HepG2 (cell line): ENCODE data around the gene VAC14. TPM values are rescaled to one million over a fixed set of nuclear protein-coding genes. Genes with fewer than 3 reads are reported as not detected.

Experiments
- ATAC-seq: fragments of 200-7000 bp; cut with Tn5 transposase; 3 replicates; pipeline ENCODE4 v1.9.1; 2020; ENCODE audit warnings: mild to moderate bottlenecking, moderate library complexity
- BruUV-seq: library from RNA; stranded (reverse); fragments of 400-500 nt; replicated peaks from 2 replicates; lab custom pipeline; 2021; lab: Mats Ljungman, UMichigan
- CTCF ChIA-PET: fragments of 300-600 bp; formaldehyde crosslinking; extraction: SDS; loops from one replicate; lab custom pipeline; 2021; ENCODE audit warnings: low total read pairs, inconsistent platforms, low intra/inter-chr PET ratio; lab: Yijun Ruan, JAX
- POLR2A ChIA-PET: fragments of 350-600 bp; sonication (Branson Sonifier 250); formaldehyde crosslinking; loops from one replicate; lab custom pipeline; 2020; ENCODE audit warnings: antibody characterized with exemption, inconsistent platforms; lab: Yijun Ruan, JAX
- DNase-seq: peaks from one replicate; pipeline ENCODE4 v3.0.0-alpha.2; 2015; ENCODE audit warnings: low spot score
- FAIRE-seq: peaks from 3 replicates; lab custom pipeline; 2011; peaks lifted over from hg19 to GRCh38; lab: Jason Lieb, UNC
- H2AFZ ChIP-seq: one replicate; pipeline ENCODE4 v1.6.1; 2011; ENCODE audit warnings: low read length, inconsistent platforms
- H3K27ac ChIP-seq: fragments of 300-600 bp; 3 replicates; pipeline ENCODE4 v1.8.0; 2011; ENCODE audit warnings: mixed run types, mild to moderate bottlenecking, mixed read lengths, low read length, inconsistent platforms; ENCODE audit not compliant: insufficient read depth; ENCODE audit errors: extremely low read length
- H3K27me3 ChIP-seq, 2 experiments: fragments of 200-600 bp in 1 of 2; 2 replicates in 1 of 2; 3 replicates in 1 of 2; pipeline versions ENCODE4 v1.6.0 to v1.8.0; 2011; ENCODE audit warnings: low read length in 2 of 2, mild to moderate bottlenecking in 2 of 2, moderate library complexity in 2 of 2, inconsistent platforms in 1 of 2; ENCODE audit not compliant: insufficient read depth in 2 of 2, control insufficient read depth in 1 of 2
- H3K36me3 ChIP-seq, 2 experiments: fragments of 200-600 bp in 1 of 2; replicated peaks in 1 of 2; 2 replicates in 1 of 2; 3 replicates in 1 of 2; pipeline versions ENCODE4 v1.5.1 to v1.8.0; 2011; ENCODE audit warnings: low read length in 2 of 2, inconsistent platforms in 1 of 2; ENCODE audit not compliant: insufficient read depth in 2 of 2, control insufficient read depth in 1 of 2
- H3K4me1 ChIP-seq: 2 replicates; pipeline ENCODE4 v1.5.1; 2012; ENCODE audit warnings: low read length, inconsistent platforms; ENCODE audit not compliant: insufficient read depth
- H3K4me2 ChIP-seq: 2 replicates; pipeline ENCODE4 v1.6.0; 2011; ENCODE audit warnings: low read depth, low read length, inconsistent platforms
- H3K4me3 ChIP-seq, 3 experiments: fragments of 200-600 bp in 1 of 3; sonication (generic), shearing (Covaris generic) in 1 of 3; replicated peaks in 1 of 3; 2 replicates each; pipeline ENCODE4 v1.5.1; 2011 to 2016; ENCODE audit warnings: low read length in 3 of 3, inconsistent platforms in 2 of 3, low read depth in 2 of 3, mild to moderate bottlenecking in 2 of 3, control low read depth in 1 of 3, mixed read lengths in 1 of 3; ENCODE audit not compliant: insufficient read depth in 1 of 3
- H3K79me2 ChIP-seq: one replicate; pipeline ENCODE4 v1.6.1; 2011; ENCODE audit warnings: low read length, inconsistent platforms; ENCODE audit not compliant: insufficient read depth
- H3K9ac ChIP-seq: 2 replicates; pipeline ENCODE4 v1.6.0; 2011; ENCODE audit warnings: mild to moderate bottlenecking, low read depth, low read length, inconsistent platforms; ENCODE audit not compliant: insufficient read depth
- H3K9me3 ChIP-seq: 2 replicates; pipeline ENCODE4 v1.5.1; 2012; ENCODE audit warnings: mild to moderate bottlenecking, low read length
- H4K20me1 ChIP-seq: 2 replicates; pipeline ENCODE4 v1.6.0; 2011; ENCODE audit warnings: inconsistent platforms, mild to moderate bottlenecking, low read length, moderate library complexity; ENCODE audit not compliant: insufficient read depth
- AGO2 ChIP-seq: fragments of 200-400 bp; formaldehyde crosslinking; optimal IDR thresholded peaks from 2 replicates; pipeline ENCODE3; 2017; ENCODE audit warnings: mild to moderate bottlenecking, low read depth, low read length, moderate library complexity
- ARNTL ChIP-seq: sonication (generic); formaldehyde crosslinking; IDR thresholded peaks from 2 replicates; pipeline ENCODE4 v1.4.0; 2020; ENCODE audit warnings: mild to moderate bottlenecking, missing genetic modification reagents
- ATF1 ChIP-seq: IDR thresholded peaks from 2 replicates; pipeline ENCODE4 v1.6.1; 2016; ENCODE audit warnings: mild to moderate bottlenecking, control low read depth
- CAMTA2 ChIP-seq: sonication (generic); formaldehyde crosslinking; IDR thresholded peaks from 2 replicates; pipeline ENCODE4 v1.4.0; 2020; ENCODE audit warnings: mild to moderate bottlenecking, missing genetic modification reagents, borderline replicate concordance
- CHD2 ChIP-seq: IDR thresholded peaks from 2 replicates; pipeline ENCODE4 v1.6.1; 2011; ENCODE audit warnings: low read depth, low read length, improper control_type of control experiment
- DPF2 ChIP-seq: sonication (generic); formaldehyde crosslinking; IDR thresholded peaks from 2 replicates; pipeline ENCODE4 v1.4.0; 2020; ENCODE audit warnings: mild to moderate bottlenecking, low read depth, missing genetic modification reagents, borderline replicate concordance
- GATA4 ChIP-seq: sonication (generic); IDR thresholded peaks from 2 replicates; pipeline ENCODE4 v1.6.1; 2016; ENCODE audit warnings: antibody characterized with exemption, low read depth, borderline replicate concordance
- HNRNPL ChIP-seq: fragments of 200-400 bp; formaldehyde crosslinking; IDR thresholded peaks from 2 replicates; pipeline ENCODE4 v1.6.1; 2017; ENCODE audit warnings: mild to moderate bottlenecking, low read depth, low read length
- HOXA5 ChIP-seq: sonication (generic); formaldehyde crosslinking; IDR thresholded peaks from 2 replicates; pipeline ENCODE4 v1.4.0; 2020; ENCODE audit warnings: missing genetic modification reagents
- JDP2 ChIP-seq: sonication (generic); formaldehyde crosslinking; IDR thresholded peaks from 2 replicates; pipeline ENCODE4 v1.8.1; 2022; ENCODE audit warnings: missing genetic modification reagents, borderline replicate concordance
- KLF13 ChIP-seq: sonication (generic); formaldehyde crosslinking; IDR thresholded peaks from 2 replicates; pipeline ENCODE4 v1.4.0; 2020; ENCODE audit warnings: mild to moderate bottlenecking, missing genetic modification reagents
- NFE2L1 ChIP-seq: sonication (generic); formaldehyde crosslinking; IDR thresholded peaks from 2 replicates; pipeline ENCODE4 v1.4.0; 2020; ENCODE audit warnings: missing genetic modification reagents, mild to moderate bottlenecking, borderline replicate concordance
- NKX3-1 ChIP-seq: sonication (generic); formaldehyde crosslinking; IDR thresholded peaks from 2 replicates; pipeline ENCODE4 v1.5.0; 2020; ENCODE audit warnings: missing genetic modification reagents
- NONO ChIP-seq, 2 experiments: fragments of 450-650 bp in 1 of 2; sonication (generic) in 1 of 2; formaldehyde crosslinking in 1 of 2; IDR thresholded peaks in 1 of 2; conservative IDR thresholded peaks in 1 of 2; 2 replicates each; pipeline versions ENCODE4 v1.6.1 to v1.8.0; 2017 to 2022; ENCODE audit warnings: mild to moderate bottlenecking in 1 of 2, missing genetic modification reagents in 1 of 2, moderate library complexity in 1 of 2
- ZBTB42 ChIP-seq: sonication (generic); formaldehyde crosslinking; IDR thresholded peaks from 2 replicates; pipeline ENCODE4 v1.5.0; 2020; ENCODE audit warnings: mild to moderate bottlenecking, missing genetic modification reagents
- ZNF333 ChIP-seq: sonication (generic); formaldehyde crosslinking; IDR thresholded peaks from 2 replicates; pipeline ENCODE4 v1.4.0; 2020; ENCODE audit warnings: mild to moderate bottlenecking, missing genetic modification reagents, borderline replicate concordance
- ZNF563 ChIP-seq: sonication (generic); formaldehyde crosslinking; IDR thresholded peaks from 2 replicates; pipeline ENCODE4 v1.8.0; 2022; ENCODE audit warnings: mild to moderate bottlenecking, moderate library complexity, missing genetic modification reagents
- ZZZ3 ChIP-seq: sonication (generic); formaldehyde crosslinking; IDR thresholded peaks from 2 replicates; pipeline ENCODE4 v1.4.0; 2020; ENCODE audit warnings: missing genetic modification reagents, mild to moderate bottlenecking, borderline replicate concordance
- WGBS: methylation state at CpG from one replicate; pipeline ENCODE4 v1.1.6; 2017; ENCODE audit warnings: low lambda C conversion rate; 5-methylcytosine and 5-hydroxymethylcytosine counted together
- in situ Hi-C: cut with HindIII; loops from 2 replicates; pipeline ENCODE4 v1.10.0; 2017; ENCODE audit warnings: low pct_unique_long_range_greater_than_20kb; ENCODE audit not compliant: extremely low pct_ligation_motif_present
- intact Hi-C: fragments of 100-400 bp; cut with micrococcal nuclease; formaldehyde crosslinking; loops from one replicate; pipeline ENCODE4 v1.10.0; 2022; ENCODE audit not compliant: unreplicated experiment
- polyA plus RNA-seq, 8 experiments: library from polyadenylated mRNA; depleted of rRNA in 3 of 8; stranded (reverse) in 7 of 8; unstranded in 1 of 8; fragments of >200 nt; fragmentation: Illumina TruSeq in 4 of 8; extraction: Trizol in 4 of 8; gene quantifications; 2 replicates each; pipeline versions ENCODE4 v1.2.1 to v1.2.3, GENCODE V29; 2011 to 2016; ENCODE audit warnings: low read depth in 4 of 8, missing spikeins in 1 of 8, mixed read lengths in 1 of 8; ENCODE audit not compliant: insufficient read depth in 1 of 8
- total RNA-seq, 5 experiments: library from RNA; depleted of rRNA; stranded (reverse); fragments of >200 nt; fragmentation: Illumina TruSeq; extraction: Trizol; gene quantifications; 2 replicates each; pipeline ENCODE4 v1.2.3, GENCODE V29; 2016; ENCODE audit warnings: low read depth in 1 of 5
- TF ChIP-seq, protein P1 (sequence below): sonication (generic); formaldehyde crosslinking; IDR thresholded peaks from 2 replicates; pipeline ENCODE4 v1.8.0; 2022; ENCODE audit warnings: mild to moderate bottlenecking, missing genetic modification reagents, moderate library complexity
- TF ChIP-seq, protein P2 (sequence below): sonication (generic); formaldehyde crosslinking; IDR thresholded peaks from 2 replicates; pipeline ENCODE4 v1.5.0; 2020; ENCODE audit warnings: missing genetic modification reagents
- TF ChIP-seq, protein P3 (sequence below): sonication (generic); formaldehyde crosslinking; IDR thresholded peaks from 2 replicates; pipeline ENCODE4 v1.4.0; 2020; ENCODE audit warnings: mild to moderate bottlenecking, missing genetic modification reagents

Gene VAC14
- total and polyA plus RNA-seq, 2 of the 13 experiments (the other 11 are each of a cell fraction or from before 2014, with no cell fraction given): 23.5 to 24.6 TPM

DNA sequence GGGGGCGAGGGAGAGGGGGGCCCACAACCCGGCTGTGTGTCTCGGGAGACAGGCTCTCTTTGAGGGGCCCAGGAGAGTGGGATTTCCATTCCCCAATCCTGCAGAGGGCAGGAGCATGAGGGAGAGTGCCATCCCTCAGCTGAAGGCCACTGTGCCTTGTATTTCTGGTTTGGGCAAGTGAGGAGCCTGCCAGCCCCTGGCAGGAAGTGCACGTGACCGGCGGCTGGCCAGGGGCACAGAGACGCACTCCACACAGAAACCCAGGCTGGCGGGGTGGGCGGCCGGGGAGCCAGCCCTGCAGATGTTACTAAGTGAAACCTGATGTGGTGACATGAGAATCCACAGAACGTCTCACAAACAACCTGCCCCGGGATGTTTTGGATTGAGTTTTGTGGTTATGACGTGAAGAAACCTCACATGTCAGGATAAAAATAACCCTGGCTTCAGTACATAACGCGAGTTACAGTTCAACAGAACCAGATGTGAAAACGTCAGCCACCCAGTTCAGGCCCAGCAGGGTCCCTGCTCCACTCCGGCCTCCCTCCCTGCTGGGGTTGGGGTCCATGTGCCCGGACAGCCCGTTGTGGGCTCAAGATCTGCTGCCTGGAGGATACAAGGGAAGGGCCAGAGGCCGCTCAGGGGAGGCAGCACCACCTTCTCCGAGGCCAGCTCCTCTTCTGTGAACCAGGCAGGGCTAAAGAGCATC, 63.4 kb downstream of the VAC14 start:
- H3K4me1 ChIP-seq: peaks cover 59% of the 10 kb centered on the region
- 94% methylated on average over 17 of the region's 21 CpGs for WGBS
- H3K27ac ChIP-seq: peak overlapping the region; percentile 11
- intact Hi-C loops (loop anchor here (1.0 to 2.0 kb wide), 4 partner anchors 12 to 55 kb away; no protein-coding TSS in a partner anchor), in situ Hi-C loops (no loop called here)
- ChIA-PET CTCF (interaction anchor here (1.1 to 3.5 kb wide), 6 partner anchors 26 to 84 kb away, joined by 3 to 27 read pairs (median 8); no protein-coding TSS in a partner anchor), POLR2A (interaction anchor here (0.8 to 13.4 kb wide), 11 partner anchors 9 to 81 kb away, joined by 3 to 357 read pairs (median 7); partner anchors contain the start of gene MTSS2)
- BruUV-seq: no TSS peak
- H3K9ac ChIP-seq: no peak overlapping the region
- no peaks in the 10 kb centered on the region for H3K79me2 ChIP-seq
- no peak overlapping the region for H3K4me3 ChIP-seq
- H4K20me1 ChIP-seq: no peaks in the 10 kb centered on the region
- H3K9me3 ChIP-seq: no peaks in the 10 kb centered on the region
- ATAC-seq: no peak
- peak; percentile 15 for FAIRE-seq
- H3K4me2 ChIP-seq: no peak overlapping the region
- H3K36me3 ChIP-seq: peaks cover 14 to 19% of the 10 kb centered on the region in 2 experiments
- no peaks in the 10 kb centered on the region for H3K27me3 ChIP-seq
- no peak for DNase-seq
- no peak overlapping the region for H2AFZ ChIP-seq
- TF ChIP-seq CHD2 (no peak), NFE2L1 (no peak), DPF2 (CRISPR knock-in tag) (0 out of 2 replicates have a peak, but pooled peaks have one; percentile 19), ZZZ3 (0 out of 2 replicates have a peak, but pooled peaks have one; percentile 29), AGO2 (peak; percentile 28), NONO (IDR thresholded peaks at IDR 0.05) (no peak), NONO (CRISPR knock-in tag; conservative IDR thresholded peaks at IDR 0.05) (0 out of 2 replicates have a peak, but pooled peaks have one; percentile 27), NKX3-1 (CRISPR knock-in tag) (no peak), HOXA5 (no peak), ZNF333 (0 out of 2 replicates have a peak, but pooled peaks have one; percentile 44), CAMTA2 (CRISPR knock-in tag) (0 out of 2 replicates have a peak, but pooled peaks have one; percentile 24), JDP2 (CRISPR knock-in tag) (no peak), ZBTB42 (CRISPR knock-in tag) (no peak), HNRNPL (0 out of 2 replicates have a peak, but pooled peaks have one; percentile 43), KLF13 (no peak), ATF1 (CRISPR knock-in tag) (no peak), ARNTL (0 out of 2 replicates have a peak, but pooled peaks have one; percentile 6), ZNF563 (0 out of 2 replicates have a peak, but pooled peaks have one; percentile 31), GATA4 (no peak)
- TF ChIP-seq, protein P1, sequence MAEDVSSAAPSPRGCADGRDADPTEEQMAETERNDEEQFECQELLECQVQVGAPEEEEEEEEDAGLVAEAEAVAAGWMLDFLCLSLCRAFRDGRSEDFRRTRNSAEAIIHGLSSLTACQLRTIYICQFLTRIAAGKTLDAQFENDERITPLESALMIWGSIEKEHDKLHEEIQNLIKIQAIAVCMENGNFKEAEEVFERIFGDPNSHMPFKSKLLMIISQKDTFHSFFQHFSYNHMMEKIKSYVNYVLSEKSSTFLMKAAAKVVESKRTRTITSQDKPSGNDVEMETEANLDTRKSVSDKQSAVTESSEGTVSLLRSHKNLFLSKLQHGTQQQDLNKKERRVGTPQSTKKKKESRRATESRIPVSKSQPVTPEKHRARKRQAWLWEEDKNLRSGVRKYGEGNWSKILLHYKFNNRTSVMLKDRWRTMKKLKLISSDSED: no peak
- TF ChIP-seq, protein P2, sequence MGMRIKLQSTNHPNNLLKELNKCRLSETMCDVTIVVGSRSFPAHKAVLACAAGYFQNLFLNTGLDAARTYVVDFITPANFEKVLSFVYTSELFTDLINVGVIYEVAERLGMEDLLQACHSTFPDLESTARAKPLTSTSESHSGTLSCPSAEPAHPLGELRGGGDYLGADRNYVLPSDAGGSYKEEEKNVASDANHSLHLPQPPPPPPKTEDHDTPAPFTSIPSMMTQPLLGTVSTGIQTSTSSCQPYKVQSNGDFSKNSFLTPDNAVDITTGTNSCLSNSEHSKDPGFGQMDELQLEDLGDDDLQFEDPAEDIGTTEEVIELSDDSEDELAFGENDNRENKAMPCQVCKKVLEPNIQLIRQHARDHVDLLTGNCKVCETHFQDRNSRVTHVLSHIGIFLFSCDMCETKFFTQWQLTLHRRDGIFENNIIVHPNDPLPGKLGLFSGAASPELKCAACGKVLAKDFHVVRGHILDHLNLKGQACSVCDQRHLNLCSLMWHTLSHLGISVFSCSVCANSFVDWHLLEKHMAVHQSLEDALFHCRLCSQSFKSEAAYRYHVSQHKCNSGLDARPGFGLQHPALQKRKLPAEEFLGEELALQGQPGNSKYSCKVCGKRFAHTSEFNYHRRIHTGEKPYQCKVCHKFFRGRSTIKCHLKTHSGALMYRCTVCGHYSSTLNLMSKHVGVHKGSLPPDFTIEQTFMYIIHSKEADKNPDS (CRISPR knock-in tag): peak; percentile 66; the same call in 1 of the 2 replicates
- TF ChIP-seq, protein P3, sequence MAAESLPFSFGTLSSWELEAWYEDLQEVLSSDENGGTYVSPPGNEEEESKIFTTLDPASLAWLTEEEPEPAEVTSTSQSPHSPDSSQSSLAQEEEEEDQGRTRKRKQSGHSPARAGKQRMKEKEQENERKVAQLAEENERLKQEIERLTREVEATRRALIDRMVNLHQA (CRISPR knock-in tag): no peak
